Adrenal gland (tissue), 12 donors: ENCODE measurements around the gene TXNRD2. TPM values are rescaled to one million over a fixed set of nuclear protein-coding genes. Genes with fewer than 3 reads are reported as not detected.

Experiments
- DNase-seq, 7 donors: peaks; one replicate each; pipeline ENCODE4 v3.0.0-alpha.2; 2019 to 2020
- H3K27ac ChIP-seq, 5 donors: fragments of 200-600 bp; sonication (generic) in 4 of 5; 1 replicate in 3 of 5; 2 replicates in 2 of 5; pipeline versions ENCODE4 v1.5.1 to v1.8.0; 2016 to 2020; ENCODE audit warnings: mild to moderate bottlenecking in 1 of 5
- H3K27me3 ChIP-seq: fragments of 200-600 bp; 2 replicates; pipeline ENCODE4 v1.8.0; 2021
- H3K36me3 ChIP-seq, 2 donors: fragments of 200-600 bp; replicated peaks in 1 of 2; 1 replicate in 1 of 2; 2 replicates in 1 of 2; pipeline versions ENCODE4 v1.5.1 to v1.8.0; 2018 to 2022
- H3K4me1 ChIP-seq, 2 donors: fragments of 200-600 bp; replicated peaks in 1 of 2; 1 replicate in 1 of 2; 2 replicates in 1 of 2; pipeline versions ENCODE4 v1.5.1 to v1.8.0; 2018 to 2021
- H3K4me3 ChIP-seq, 4 donors: fragments of 200-600 bp; sonication (generic) in 3 of 4; one replicate each; pipeline ENCODE4 v1.5.1; 2016 to 2018
- H3K9me3 ChIP-seq, 3 donors: fragments of 200-600 bp; sonication (generic) in 1 of 3; replicated peaks in 1 of 3; 1 replicate in 2 of 3; 2 replicates in 1 of 3; pipeline versions ENCODE4 v1.5.1 to v1.8.0; 2016 to 2021
- POLR2A ChIP-seq, 2 donors: fragments of 450-650 bp; IDR thresholded peaks; one replicate each; pipeline ENCODE4 v1.6.1; 2017; ENCODE audit warnings: antibody characterized with exemption in 2 of 2, mild to moderate bottlenecking in 2 of 2, moderate library complexity in 1 of 2
- WGBS, 4 donors: extraction: QIAGEN DNeasy Blood & Tissue Kit in 2 of 4; methylation state at CpG; one replicate each; pipeline versions ENCODE4 v1.1.5 to v1.1.7; 2013 to 2017; 5-methylcytosine and 5-hydroxymethylcytosine counted together
- intact Hi-C, 2 donors: fragments of 100-400 bp; cut with DNase I; formaldehyde crosslinking; loops; one replicate each; pipeline versions ENCODE4 v1.14.1 to v1.15.0; 2022 to 2023
- polyA plus RNA-seq, 3 donors: library from polyadenylated mRNA; stranded (reverse); fragments of 200-250 nt in 2 of 3; fragments of 350-450 nt in 1 of 3; fragmentation: Illumina TruSeq in 1 of 3; extraction: RNeasy Lipid Tissue Mini Kit (QIAGEN cat#74804) in 1 of 3; gene quantifications; one replicate each; pipeline ENCODE4 v1.2.3, GENCODE V29; 2013 to 2014
- total RNA-seq, 9 donors: library from RNA; depleted of rRNA in 4 of 9; stranded (reverse); fragments of >200 nt in 4 of 9; fragments of 120-200 nt in 1 of 9; fragmentation: NEBNext Ultra II Directional in 1 of 9; extraction: Animal tissue kit (Norgen Biotek cat#: 25700) in 1 of 9; gene quantifications; one replicate each; pipeline versions ENCODE4 v1.1.0 to v1.2.4, GENCODE V29; 2013 to 2023
- TF ChIP-seq, protein P1 (sequence below), 6 experiments: fragments of 450-650 bp in 4 of 6; fragments of 200-600 bp in 2 of 6; sonication (generic) in 1 of 6; IDR thresholded peaks; 1 replicate in 5 of 6; 2 replicates in 1 of 6; pipeline versions ENCODE4 v1.5.1 to v1.8.0; 2016 to 2021; ENCODE audit warnings: antibody characterized with exemption in 6 of 6, mild to moderate bottlenecking in 2 of 6, moderate library complexity in 1 of 6
- donor health status: healthy with polysubstance abuse.
- donor health status: Bipolar disorder and iron deficiency.
- donor health status: DM: yes; HTN: yes; CAD: no.
- donor health status: DM: no; HTN: no; CAD: no.
- donor health status: DM: no; HTN: no; CAD: no.
- donor health status: DM: yes; HTN: yes; CAD: no.

Gene TXNRD2
- total and polyA plus RNA-seq, 12 donors: 39.6 to 171 (median 59.5) TPM

DNA sequence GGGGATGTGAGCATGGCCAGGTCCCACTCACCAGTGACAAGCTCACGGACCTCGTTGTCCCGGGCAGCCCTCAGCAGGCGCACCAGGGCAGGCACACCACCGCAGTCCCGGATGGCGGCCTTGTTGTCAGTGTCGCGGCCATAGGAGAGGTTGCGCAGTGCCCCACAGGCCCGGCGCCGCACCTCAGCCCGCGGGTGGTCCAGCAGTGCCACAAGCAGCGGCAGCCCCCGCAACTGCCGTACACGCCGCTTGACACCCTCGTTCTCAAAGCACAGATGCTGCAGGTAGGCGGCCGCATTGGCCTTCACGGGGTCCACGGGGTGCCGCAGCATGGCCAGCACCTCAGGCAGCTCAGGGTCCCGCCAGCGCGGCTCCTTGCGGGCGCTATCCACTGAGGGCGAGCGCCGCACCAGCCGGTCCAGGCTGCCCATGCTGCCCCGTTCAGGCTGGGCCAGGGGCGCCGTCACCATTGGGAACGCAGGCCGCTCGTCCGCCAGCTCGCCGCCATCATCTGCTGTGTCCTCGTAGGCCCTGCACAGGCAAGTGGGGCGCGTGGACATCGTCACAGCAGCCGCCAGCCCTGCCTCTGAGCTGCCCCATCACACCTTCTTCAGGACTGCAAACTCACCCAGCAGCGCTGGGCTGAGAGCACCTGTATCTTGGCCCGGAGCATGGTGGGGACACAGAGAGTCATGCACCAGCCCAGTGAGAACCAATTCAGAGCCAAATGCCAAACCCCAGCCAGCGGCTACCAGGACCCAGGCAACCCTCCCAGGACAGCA lies 38.3 kb upstream of the TXNRD2 start:
- intact Hi-C loops: loop anchor here in 1 of 2 donors (10.0 kb wide), 1 partner anchor 105 kb away; the partner anchor contains the start of gene DGCR8
- peaks cover 0 to 25% of the 10 kb centered on the region in 2 donors for H3K36me3 ChIP-seq
- TF ChIP-seq, protein P1, sequence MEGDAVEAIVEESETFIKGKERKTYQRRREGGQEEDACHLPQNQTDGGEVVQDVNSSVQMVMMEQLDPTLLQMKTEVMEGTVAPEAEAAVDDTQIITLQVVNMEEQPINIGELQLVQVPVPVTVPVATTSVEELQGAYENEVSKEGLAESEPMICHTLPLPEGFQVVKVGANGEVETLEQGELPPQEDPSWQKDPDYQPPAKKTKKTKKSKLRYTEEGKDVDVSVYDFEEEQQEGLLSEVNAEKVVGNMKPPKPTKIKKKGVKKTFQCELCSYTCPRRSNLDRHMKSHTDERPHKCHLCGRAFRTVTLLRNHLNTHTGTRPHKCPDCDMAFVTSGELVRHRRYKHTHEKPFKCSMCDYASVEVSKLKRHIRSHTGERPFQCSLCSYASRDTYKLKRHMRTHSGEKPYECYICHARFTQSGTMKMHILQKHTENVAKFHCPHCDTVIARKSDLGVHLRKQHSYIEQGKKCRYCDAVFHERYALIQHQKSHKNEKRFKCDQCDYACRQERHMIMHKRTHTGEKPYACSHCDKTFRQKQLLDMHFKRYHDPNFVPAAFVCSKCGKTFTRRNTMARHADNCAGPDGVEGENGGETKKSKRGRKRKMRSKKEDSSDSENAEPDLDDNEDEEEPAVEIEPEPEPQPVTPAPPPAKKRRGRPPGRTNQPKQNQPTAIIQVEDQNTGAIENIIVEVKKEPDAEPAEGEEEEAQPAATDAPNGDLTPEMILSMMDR (IDR thresholded peaks at IDR 0.05): no peak
- no peak for TF ChIP-seq POLR2A (IDR thresholded peaks at IDR 0.05)

DNA sequence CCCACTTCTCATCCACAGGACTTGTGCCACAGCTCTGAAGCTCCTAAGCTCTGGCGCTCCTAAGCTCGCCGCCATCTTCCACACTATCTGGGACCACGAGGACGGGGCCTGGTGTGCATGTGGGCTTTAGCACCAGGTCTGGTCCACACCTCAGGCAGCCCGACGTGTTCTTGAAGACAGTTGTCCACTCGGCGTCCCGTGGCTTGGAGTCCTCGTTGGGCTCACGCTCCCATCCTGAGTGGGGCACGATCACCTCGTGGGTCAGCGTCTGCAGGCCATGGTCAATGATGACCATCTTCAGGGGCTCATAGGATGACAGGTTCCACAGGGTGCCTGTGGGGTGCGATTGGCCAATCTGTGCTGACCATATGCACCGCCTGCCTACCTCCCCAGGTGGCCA lies 37.1 kb upstream of the TXNRD2 start:
- no peak overlapping the region for H3K27ac ChIP-seq
- intact Hi-C loops: loop anchor here in 1 of 2 donors (10.0 kb wide), 1 partner anchor 106 kb away; the partner anchor contains the start of gene DGCR8
- DNase-seq: no peak
- peaks cover 0 to 2% of the 10 kb centered on the region in 2 donors for H3K4me1 ChIP-seq
- H3K36me3 ChIP-seq: peaks cover 0 to 25% of the 10 kb centered on the region in 2 donors
- H3K9me3 ChIP-seq: no peaks in the 10 kb centered on the region
- H3K27me3 ChIP-seq: no peaks in the 10 kb centered on the region
- TF ChIP-seq POLR2A (IDR thresholded peaks at IDR 0.05): no peak
- TF ChIP-seq, protein P1 (IDR thresholded peaks at IDR 0.05): no peak
- no peak overlapping the region for H3K4me3 ChIP-seq
- 89 to 97% (median 95%) methylated on average over 7 to 17 of the region's 17 CpGs for WGBS, 4 donors

More for the DNA sequence above, 38.3 kb upstream of the TXNRD2 start:
- WGBS, 4 donors: 94 to 96% (median 95%) methylated on average over 29 to 52 of the region's 52 CpGs; no CpG with 5 or more reads in 1 of the 4 donors
- H3K9me3 ChIP-seq: no peaks in the 10 kb centered on the region
- H3K4me3 ChIP-seq: no peak overlapping the region
- no peak overlapping the region for H3K27ac ChIP-seq
- no peak for DNase-seq
- H3K27me3 ChIP-seq: no peaks in the 10 kb centered on the region
- H3K4me1 ChIP-seq: peaks cover 0 to 13% of the 10 kb centered on the region in 2 donors

DNA sequence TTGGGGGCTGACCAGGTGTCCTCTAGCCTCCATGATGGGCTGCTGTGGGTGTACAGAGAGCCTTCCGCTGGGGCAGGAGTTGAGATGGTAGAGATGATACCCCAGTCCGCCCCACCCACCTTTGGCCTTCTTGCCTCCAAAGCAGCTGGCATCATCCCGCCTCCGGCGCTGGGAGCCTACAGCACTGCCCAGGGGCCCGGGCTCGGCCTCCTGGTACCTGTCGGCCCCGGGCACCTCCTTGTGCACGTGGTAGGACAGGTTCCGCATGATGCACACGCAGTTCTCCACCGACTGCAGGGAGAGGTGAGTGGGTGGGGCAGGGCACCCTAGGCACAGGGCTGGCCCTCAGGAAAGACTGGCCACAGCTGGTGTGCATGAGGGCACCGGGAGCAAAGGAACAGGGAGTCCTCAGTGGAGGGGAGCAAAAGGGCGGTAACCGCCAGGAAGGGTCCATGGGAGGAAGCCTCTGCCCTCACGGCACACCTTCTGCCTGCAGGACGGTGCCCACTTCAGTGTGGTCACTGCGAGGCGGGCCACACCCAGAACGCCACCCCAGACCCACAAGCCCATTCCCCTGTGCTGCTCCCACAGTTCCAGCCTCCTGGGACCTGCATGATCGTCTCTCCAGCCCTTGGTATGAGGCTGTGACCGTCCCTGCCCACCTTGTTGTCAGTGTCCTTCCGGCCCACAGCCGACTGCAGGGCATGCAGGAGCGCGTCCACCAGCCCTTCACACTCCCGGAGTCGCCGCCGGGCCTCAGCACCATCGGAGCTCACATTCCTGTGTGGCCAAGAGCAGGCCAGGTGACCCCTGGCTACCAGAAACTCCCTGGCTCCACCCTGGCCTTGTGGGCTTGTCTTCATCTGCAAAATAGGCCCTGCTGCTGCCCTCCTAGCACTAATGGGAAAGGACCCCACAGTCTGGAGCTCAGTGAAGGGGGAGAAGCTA lies 36.0 kb upstream of the TXNRD2 start:
- intact Hi-C loops: loop anchor here in 1 of 2 donors (10.0 kb wide), 1 partner anchor 107 kb away; the partner anchor contains the start of gene DGCR8
- no peak overlapping the region for H3K27ac ChIP-seq
- H3K4me3 ChIP-seq: no peak overlapping the region
- peaks cover 0 to 25% of the 10 kb centered on the region in 2 donors for H3K36me3 ChIP-seq
- 91 to 95% (median 94%) methylated on average over 23 to 32 of the region's 32 CpGs for WGBS, 4 donors
- no peaks in the 10 kb centered on the region for H3K4me1 ChIP-seq
- H3K27me3 ChIP-seq: no peaks in the 10 kb centered on the region
- no peak for DNase-seq
- TF ChIP-seq, protein P1 (IDR thresholded peaks at IDR 0.05): no peak
- no peak for TF ChIP-seq POLR2A (IDR thresholded peaks at IDR 0.05)
- no peaks in the 10 kb centered on the region for H3K9me3 ChIP-seq

DNA sequence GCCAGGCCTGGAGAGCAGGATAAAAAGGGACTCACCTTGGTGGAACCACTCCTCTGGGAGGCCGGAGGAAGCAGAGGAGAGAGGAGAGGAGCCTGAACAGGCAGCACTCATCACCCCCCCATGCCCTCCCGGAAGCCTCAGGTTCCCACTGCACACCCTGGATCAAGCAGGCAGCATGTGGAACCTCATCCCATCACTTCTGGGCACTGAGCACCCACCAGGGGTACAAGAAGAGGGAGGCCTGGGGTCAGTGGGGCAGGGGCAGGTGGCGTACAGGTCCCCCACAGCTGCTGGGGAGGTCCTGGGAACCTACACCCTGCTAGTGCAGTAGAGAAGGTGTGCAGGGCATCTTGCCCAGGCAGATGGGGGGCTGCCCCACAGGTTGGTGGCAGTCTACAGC lies 35.1 kb upstream of the TXNRD2 start:
- Histone ChIP-seq H3K4me3 (no peak overlapping the region), H3K27me3 (no peaks in the 10 kb centered on the region), H3K4me1 (no peaks in the 10 kb centered on the region), H3K27ac (no peak overlapping the region), H3K36me3 (peaks cover 0 to 25% of the 10 kb centered on the region in 2 donors), H3K9me3 (no peaks in the 10 kb centered on the region)
- intact Hi-C loops: loop anchor here in 1 of 2 donors (10.0 kb wide), 1 partner anchor 108 kb away; the partner anchor contains the start of gene DGCR8
- TF ChIP-seq POLR2A (IDR thresholded peaks at IDR 0.05): no peak
- DNase-seq: no peak
- 89 to 100% (median 91%) methylated on average over 1 to 3 of the region's 3 CpGs for WGBS, 4 donors
